SKM-1 treated with dmso at 0.1 percent for 144 hours (cell line): ENCODE measurements around the gene RNLS.

ENCODE experiments used
- DNase-seq: peaks from one replicate; lab custom pipeline; 2025; ENCODE audit not compliant: unreplicated experiment; lab: John Stamatoyannopoulos, UW

Gene RNLS

DNA sequence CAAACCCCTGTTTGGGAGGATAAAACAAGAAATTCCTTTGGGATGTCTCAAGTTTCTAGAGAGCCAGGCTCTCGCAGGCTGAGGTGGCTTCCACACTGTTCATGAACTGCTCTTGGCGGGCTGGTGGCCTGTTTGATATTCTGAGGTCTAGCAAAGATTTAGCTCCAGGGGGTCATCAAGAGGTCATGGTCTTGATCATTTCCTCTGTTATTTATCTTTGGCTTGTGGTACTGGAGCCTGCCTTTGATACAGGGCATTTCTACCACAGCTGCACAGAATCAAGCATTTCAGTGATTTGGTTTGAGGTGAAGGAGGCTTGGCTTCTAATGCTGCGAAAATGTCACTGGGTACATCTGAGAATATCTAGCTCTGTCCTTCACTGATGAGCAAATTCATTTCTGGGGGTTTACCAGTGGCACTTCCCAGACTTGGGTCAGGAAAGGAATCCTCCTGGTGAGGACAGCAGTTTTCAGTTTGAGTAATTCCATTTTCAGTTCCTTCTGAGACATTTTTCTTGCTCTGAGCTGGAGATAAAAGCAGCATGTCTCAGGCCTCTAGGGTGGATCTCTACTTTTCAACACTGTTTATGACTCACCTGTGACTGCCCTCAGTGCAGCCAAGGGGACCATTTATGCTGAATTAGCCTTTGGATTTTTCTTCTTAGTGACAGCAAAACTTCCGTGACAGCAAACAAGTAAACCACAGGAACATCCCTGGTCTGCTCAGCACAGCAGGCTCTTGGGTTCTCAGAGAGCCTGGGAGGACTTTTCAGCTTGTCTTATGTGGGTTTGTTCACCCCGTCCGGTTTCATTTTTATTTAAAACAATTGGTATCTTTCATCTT, 312.0 kb downstream of the RNLS start:
- DNase-seq: peak; percentile 7

DNA sequence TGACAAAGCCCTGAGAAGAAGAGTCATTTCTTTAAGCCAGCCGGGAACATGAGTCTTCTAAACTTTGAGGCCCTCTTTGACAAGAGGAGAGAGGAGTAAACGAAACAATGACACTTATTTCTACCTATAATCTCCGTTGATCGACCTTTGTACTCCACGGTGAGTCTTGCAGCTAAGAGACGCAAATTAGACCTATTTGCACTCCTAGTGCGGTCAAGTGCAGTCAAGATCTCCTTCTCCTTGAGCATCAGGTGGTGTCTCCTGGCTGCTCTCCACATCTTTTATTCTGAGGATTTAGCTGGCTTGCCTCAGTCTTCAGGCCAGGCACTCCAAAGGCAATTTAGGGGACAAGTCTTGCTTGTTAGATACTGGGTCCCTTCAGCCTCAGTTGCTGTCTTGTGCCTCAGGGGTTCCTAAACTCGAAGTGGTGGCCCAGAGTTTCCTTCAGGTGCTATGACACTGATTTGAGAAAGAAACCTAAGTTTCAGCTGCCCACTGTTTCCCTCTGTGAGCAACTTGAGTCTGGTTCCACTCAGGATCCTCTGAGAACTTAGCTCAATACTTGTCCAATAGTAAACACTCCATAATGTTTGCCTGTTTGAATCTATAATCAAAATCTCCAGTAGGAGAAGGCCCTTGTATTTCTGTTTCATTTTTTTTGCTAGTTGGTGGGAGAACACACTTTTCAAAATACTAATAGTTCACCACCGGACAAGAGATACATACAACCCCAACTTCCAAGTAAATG, 312.9 kb downstream of the RNLS start:
- no peak for DNase-seq

DNA sequence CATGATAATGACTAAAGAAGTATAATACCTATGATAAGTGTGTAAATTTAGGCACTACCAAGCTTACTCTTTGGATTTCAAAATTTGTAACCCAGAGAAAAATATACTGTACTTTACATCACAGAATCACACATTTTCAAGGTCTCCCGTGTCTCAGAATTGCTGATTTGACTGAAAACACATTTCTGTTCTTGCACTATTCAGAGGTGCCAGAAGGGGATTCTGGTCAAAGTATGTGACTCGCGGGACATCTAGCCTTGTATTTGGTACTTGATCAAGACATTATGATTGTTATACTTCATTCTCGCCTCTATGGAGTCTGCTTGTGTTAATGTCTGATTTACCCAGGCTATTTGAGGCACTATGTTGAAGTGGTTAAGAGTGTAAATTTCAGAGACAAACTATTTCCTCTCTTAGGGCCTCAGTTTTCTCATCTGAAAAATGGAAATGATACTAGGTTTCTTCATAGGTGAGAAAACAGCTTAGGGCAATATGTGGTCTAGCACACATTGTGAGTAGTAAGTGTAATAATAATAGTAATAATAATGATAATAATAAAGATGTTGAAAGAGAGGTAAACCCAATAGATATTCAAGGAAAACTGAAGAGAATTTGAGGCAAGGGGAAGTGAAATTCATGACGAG, 320.4 kb downstream of the RNLS start:
- DNase-seq: no peak

DNA sequence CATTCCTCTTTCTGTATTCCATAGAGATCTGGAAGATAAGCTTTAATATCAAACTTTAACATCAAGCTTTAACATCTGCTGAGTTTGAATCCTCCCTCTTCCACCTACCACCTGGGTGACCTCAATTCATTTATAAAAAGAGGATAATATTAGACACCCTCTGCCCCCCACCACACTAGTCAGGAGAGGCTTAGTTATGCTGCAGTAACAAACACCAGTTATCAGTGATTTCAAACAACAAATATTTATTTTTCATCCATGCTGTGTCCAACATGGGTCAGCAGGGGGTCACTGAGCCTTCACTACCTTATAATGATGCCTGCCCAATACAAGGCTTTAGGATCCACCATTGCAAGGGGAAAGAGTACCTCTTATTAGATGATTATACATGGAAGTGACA, 322.0 kb downstream of the RNLS start:
- DNase-seq: no peak

DNA sequence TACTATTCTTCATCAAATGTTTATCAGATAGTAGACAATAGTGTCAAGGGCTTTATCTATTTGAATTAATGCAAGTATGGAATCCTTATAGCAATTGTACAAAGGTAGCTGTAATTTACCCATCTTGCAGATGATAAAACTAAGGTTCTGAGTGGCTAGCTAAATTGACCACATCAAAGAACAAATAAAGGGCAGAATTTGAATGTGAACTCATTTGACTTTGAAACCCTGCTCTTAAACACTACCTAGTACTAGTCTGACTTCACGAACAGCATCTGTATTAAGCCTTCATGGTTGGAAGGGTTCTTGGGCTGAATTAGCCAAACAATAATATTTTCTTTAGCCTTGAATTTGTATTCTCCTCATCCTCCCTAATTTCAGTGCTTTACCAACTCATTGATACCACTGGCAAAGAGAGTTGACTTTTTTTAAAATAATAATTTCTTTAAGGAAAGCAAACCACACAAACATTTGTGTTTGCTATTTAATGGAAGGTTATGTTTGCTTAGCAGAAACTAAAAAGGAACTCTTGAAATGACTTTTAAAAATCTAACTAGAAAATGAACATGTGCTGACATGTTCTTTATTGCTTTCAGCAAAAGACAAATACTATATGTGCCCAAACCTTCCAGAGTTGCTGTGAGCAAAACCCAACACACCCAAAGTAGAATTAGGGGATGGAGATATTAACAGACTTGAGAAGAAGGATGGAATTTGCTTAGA, 322.6 kb downstream of the RNLS start:
- no peak for DNase-seq

DNA sequence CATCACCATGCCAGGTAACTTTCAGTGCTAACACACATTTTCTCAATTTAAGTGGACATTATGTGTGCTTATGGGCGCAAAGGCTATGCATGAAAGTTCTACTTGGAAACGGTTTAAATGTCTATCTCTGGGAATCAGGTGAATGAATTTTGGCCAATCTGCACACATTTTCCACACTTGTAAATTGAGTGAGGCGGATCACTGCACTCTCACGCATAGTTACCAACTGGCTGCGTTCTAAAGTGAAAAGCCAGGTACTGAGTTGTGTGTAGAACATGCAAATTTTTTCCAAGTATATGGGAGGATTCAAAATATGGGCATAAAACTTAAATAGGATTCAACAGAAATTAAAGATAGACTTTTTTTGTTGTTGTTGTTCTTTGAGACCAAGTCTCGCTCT, 323.7 kb downstream of the RNLS start:
- no peak for DNase-seq

DNA sequence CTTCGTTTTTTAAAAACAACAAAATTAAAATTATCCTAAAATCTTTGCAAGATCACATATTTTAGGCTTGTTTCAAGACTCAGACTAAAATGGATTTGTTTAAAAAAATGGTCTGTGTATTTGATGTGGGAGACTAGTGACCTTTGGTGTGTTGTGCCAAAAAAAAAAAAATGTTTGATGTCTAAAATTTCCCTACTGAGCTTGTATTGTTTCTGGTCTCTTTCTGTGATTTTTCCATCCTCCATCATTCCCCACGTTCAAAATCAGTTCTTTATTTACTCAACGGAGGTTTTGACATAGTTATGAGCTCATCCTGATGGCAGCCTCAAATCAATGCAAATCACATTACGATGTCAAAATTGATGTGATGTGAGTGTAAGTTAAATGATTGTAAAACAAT, 326.2 kb downstream of the RNLS start:
- no peak for DNase-seq

DNA sequence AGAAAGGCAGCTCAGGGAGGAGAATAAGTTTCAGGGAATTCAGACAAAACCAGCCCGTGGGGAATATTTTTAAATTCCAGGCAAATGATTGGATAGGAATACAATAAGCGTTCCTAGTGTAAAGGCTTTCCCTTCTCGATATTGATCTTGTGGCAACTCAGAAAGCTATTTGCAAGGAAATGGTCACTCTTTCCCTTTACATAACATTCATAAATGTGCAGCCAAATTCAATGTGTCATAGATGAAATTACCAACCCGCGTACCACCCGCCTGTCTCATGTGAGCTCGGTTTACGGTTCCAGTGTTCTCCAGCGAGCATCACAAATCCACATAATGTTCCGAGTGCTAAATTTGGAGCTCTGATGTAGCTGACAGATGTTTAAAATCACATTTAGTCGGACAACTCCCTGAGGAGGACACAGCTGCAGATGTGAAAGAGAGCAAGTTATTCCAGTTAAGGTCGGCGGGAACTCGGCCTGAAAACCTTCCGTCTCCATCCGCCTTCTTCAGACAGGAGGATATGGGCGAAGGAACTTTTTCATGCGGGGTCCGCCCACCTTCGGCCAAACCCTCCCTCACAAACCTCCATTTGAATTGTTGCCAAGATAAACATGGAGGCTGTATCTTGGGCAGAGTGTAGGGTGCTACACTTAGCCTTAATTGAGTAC, 327.0 kb downstream of the RNLS start:
- no peak for DNase-seq

DNA sequence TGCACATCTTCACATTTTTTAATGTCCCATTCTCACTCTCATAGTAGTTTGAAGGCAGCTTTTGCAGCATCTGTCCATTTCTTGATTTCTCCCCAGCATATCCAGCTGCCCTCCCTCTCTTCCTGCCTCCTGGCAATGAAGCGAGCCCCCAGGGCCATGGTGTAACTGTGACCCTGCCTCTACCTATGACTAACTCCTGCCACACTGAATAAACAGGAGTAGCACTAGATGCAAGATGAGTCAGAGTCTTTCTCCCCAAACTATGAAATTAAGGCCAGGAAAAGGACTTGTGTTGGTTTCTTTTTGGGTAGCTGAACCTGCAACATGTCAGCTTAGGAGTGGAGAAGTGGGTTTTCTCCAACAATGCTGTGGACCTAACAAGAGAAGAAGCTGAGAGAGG, 329.0 kb downstream of the RNLS start:
- DNase-seq: no peak

DNA sequence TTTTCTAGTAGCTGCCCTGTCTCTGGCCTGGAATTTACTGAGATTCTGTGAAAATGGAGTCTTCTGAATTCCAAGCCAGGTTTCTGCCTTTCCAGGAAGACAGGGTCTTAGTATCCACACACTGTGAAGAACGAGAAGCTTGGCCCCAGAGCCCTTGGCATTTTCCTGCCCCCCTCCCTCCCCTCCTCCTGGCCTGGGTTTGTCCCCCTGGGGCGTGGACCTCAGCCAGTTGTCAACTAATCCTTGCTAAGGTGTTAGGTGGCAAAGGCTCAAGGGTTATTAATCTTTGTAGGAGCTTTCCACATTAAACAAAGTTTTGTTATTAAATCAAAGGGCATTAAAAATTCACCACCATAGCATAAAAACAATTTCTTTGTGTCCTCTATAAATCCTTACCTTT, 329.5 kb downstream of the RNLS start:
- DNase-seq: no peak

DNA sequence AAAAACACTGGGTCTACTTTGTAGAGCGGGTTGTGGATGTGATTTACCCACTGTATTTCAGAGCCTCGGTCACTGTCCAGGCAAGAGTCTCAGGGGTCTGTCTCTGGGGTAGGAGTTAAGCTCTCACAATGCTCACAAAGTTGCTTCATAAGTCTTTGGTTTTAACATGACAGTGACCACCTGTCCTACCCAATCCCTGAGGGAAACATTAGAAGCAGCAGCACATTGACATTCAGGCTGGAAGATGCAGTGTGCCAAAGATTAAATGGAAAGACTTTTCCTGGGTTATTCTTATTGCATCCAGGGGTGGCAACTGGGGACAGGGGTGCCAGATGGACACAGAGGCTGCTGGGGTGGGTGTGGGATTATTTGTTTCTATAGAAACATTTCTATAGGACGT, 330.0 kb downstream of the RNLS start:
- DNase-seq: no peak

DNA sequence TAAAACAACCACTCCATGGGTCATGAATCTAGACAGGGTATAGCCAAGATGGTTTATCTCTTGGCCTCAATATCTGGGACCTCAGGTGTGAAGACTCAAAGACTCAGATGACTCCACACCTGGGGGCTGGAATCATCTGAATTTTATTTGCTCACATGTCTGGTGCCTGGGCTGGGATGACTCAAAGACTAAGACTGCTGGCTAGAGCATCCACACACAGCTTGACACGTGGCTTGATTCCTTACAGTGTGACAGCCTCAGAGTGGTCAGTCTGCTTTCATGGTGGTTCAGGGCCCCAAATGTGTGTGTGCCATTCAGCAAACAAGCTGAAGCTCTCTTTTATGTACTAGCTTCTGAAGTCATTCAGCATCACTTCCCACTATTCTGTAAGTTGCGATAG, 333.7 kb downstream of the RNLS start:
- no peak for DNase-seq

DNA sequence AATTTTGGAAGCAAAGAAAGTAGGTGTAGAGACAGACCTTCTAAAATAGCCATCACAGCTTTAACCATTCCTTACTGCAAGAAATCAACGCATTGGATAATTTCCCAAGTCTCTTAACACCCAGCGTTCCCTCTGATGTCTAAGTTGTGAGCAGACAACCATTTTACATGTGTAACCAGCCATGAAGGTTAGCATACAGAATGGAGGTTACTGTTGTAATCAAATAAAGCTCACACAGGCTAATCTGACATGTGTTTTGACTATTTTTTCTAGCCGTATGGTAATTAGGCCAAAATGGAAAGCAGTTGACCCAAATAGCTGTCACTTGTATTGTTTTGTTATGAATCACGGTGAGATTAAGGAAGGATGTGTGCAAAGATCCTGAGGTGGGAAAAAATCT, 336.4 kb downstream of the RNLS start:
- DNase-seq: no peak

DNA sequence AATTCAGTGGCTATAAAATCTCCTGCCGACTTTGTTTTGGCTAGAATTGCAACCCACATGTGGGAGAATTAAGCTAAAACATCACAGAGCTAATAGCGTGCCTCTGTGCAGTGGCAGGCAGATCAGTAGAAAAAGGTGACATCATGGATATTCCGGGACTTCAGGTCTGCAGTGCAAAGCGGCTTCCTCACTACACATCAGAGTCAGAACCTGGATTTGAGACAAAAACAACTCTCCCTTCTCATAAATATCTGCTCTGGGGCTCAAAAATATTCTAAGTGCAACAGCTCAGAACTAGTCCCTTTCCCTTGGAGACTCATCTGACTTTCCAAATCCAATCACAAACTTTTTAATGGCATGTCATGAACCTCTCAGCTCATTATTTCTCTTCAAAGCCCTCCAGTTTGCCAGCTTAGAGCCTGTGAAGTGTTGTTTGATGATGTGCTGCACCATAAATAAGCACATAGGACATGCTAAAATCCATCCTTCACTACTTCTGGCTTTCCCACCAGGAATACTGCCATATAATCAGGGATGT, 337.1 kb downstream of the RNLS start:
- no peak for DNase-seq

DNA sequence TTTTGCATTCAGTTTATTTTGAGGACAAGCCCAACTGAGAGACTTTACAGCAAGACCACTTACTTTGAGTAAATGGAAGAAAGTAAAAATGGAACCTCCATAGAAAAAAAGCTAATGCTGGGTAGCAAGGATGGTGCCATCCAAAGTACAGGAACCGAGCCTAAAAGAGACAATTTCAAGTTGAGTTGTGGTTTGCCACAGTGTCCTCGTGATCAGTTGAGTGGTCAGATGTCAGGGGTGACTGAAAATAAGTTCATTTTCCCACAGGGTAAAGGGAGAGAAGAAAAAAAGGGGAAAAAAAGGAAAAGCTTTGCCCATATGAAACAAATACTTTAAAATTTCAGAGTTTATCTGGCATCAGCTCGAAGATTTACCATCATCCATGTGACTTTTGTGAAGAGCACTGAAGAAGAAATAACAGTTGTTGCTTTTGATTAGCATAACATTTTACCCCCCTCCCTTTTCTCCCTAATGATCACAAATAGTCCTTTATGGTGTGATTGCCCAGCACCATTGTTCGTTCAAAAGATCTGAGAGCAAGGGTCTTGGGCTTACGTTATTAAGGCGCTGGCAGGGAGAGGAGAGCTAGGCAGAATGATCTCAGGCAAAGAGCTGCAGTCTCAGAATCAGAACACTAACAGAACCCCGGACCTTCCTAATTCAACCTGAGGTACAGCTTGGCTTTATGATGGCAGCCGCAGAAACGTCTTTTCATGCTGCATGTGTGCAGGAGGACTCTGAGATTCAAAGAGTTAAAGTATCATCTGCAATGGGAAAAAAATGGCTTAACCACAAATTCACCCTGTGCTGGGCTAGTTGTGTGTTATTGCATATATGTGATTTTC, 338.1 kb downstream of the RNLS start:
- DNase-seq: no peak

DNA sequence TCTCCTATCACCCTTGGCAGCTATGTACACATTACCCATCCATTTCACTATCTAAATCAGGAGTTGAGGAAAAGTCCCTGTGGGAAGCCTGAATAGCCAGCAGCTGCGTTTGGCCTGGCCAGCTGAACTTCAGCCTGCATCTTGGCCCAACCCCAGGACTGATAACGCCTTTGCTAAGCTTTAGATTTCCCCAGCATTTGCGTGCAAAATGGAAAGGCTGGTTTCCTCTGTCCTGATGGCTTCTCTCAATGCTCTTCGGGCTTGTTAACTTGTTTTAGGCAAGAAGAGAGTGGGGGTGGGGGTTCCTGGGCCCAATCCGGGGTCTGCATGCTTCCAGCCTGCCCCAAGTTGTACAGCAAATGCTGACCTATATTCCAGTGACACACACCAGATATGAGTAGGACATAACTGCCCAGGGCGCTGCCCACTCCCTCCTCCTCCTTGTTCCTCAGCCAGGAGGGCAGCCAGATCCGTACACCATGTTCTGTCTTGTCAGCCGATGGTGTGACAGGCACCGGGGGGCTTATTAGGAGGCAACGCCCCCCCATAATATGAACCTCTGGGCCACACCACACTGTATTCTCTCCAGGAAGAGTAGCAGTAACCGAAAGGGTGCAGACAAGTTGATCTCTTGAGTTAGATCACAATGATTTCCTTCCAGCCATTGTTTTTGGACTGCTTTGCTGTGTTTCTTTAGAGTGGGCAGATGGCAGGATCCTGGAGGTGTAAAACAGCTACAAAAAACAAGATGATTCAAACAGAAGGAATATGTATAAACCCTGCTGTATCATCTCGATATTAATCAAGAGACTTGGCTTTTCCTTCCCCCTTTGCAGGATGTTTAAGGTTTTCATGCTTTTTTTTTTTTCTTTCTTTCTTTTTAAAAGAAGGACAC, 339.0 kb downstream of the RNLS start:
- no peak for DNase-seq

DNA sequence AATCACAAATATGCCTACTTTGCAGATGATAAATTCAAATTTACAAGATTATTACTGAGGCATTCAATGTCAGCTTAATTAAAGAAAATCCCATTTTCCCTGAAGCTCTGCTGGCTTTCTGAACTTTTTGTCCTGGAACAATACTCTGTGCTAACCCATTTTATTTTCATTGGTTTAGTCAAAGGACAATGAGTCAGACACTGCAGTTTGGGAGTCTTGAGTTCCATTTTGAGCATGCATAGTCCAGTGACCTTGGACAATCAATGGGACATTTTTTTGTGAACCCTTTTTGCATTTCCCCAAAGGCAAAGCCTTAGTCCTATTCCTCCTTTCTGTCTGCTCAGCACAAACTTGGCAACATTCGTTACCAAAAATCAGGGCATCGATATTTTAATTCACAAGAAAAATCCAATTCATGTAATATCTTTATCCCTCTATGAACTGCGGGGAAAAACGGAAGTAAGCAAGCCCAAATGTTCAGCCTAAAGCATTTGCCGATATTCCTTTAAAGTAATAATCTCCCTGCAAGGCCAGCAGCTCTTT, 339.8 kb downstream of the RNLS start:
- no peak for DNase-seq

DNA sequence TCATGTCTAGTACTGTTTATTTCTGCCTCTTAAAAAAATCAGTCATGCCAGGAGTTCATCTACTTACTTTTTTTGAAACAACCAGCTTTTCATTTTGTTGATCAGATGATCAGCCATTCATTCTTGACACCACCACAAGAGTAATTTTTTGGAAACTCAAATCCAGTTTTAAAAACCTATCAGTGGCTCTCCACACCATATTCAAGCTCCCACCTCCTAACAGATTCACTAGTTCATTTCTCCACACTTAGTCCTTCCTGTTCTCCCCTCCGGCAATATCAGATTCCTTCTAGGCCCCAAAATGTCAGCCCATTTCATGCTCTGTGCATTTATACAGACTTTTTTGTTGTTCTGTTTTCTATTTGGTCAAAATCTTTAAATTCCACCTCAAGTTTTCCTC, 341.6 kb downstream of the RNLS start:
- DNase-seq: no peak
